ENCODE data around the gene SUB1.
"Not testable (repeated sequence)": the region's sequence is repeated elsewhere in the genome, so short reads cannot be mapped to it uniquely, and the experiment has no call there.

Gene SUB1

GRCh38 chr5:32585446-32586275 lies at the start of gene SUB1:
TSS of gene SUB1 (plus strand) at chr5:32585557. CDS start at chr5:32588513, 2,956 bp downstream.
- TF ChIP-seq ZNF274 (IDR thresholded peaks at IDR 0.05; ENCODE audit: low read depth, low read length), result no peak
- H3K4me3 ChIP-seq (ENCODE audit: low read length), result peak within 1 kb of the TSS; percentile 88

- TF ChIP-seq ZNF274 (IDR thresholded peaks at IDR 0.05; ENCODE audit: low read depth, low read length), result no peak
- H3K4me3 ChIP-seq (ENCODE audit: low read length), result no peak overlapping the region
These were observed 49.1 kb upstream of the SUB1 start for GRCh38 chr5:32536246-32536645.

- H3K4me3 ChIP-seq (ENCODE audit: low read length), result not testable (repeated sequence)
These were observed 47.8 kb upstream of the SUB1 start for GRCh38 chr5:32537437-32538029.

DNA sequence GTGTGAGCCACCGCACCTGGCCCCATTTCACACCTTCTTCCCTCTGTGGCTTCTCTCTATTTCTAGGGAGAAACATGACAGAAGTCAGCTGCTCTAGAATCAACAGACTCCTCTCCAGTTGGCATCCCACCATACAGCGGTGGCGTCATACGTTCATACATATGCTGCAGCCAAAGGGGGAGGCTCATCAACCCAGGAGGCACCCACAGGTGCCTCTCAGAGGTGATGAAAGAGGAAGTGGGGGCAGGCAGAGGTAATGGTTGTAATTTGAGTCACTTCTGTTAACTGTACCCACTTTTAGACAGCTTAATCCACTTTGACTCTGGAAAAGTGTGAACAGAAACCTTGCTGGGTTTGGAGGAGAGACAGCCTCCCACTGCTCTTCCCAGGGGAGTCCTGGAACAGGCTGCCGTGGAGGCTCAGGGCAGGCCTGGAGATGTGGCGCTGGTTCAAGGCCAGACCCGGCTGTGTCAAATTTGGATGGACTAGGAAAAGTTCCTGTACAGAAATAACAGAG lies 47.3 kb upstream of the SUB1 start:
- H3K4me3 ChIP-seq (ENCODE audit: low read length), result no peak overlapping the region
- TF ChIP-seq ZNF274 (IDR thresholded peaks at IDR 0.05; ENCODE audit: low read depth, low read length), result no peak

GRCh38 chr5:32539981-32540845 lies 45.1 kb upstream of the SUB1 start:
- no peak overlapping the region for H3K4me3 ChIP-seq (ENCODE audit: low read length)
- no peak for TF ChIP-seq ZNF274 (IDR thresholded peaks at IDR 0.05; ENCODE audit: low read depth, low read length)

GRCh38 chr5:32541241-32541640 lies 44.1 kb upstream of the SUB1 start:
- TF ChIP-seq ZNF274 (IDR thresholded peaks at IDR 0.05; ENCODE audit: low read depth, low read length), result no peak

GRCh38 chr5:32542216-32543059 lies 42.9 kb upstream of the SUB1 start:
- H3K4me3 ChIP-seq (ENCODE audit: low read length), result peak overlapping the region; percentile 35; the same call in 1 of the 2 replicates
- no peak for TF ChIP-seq ZNF274 (IDR thresholded peaks at IDR 0.05; ENCODE audit: low read depth, low read length)

More at GRCh38 chr5:32541241-32541640, 44.1 kb upstream of the SUB1 start:
- no peak overlapping the region for H3K4me3 ChIP-seq (ENCODE audit: low read length)

GRCh38 chr5:32543291-32543690 lies 42.1 kb upstream of the SUB1 start:
- no peak overlapping the region for H3K4me3 ChIP-seq (ENCODE audit: low read length)
- TF ChIP-seq ZNF274 (IDR thresholded peaks at IDR 0.05; ENCODE audit: low read depth, low read length), result no peak

GRCh38 chr5:32545102-32545800 lies 40.1 kb upstream of the SUB1 start:
- TF ChIP-seq ZNF274 (IDR thresholded peaks at IDR 0.05; ENCODE audit: low read depth, low read length), result no peak
- H3K4me3 ChIP-seq (ENCODE audit: low read length), result no peak overlapping the region

DNA sequence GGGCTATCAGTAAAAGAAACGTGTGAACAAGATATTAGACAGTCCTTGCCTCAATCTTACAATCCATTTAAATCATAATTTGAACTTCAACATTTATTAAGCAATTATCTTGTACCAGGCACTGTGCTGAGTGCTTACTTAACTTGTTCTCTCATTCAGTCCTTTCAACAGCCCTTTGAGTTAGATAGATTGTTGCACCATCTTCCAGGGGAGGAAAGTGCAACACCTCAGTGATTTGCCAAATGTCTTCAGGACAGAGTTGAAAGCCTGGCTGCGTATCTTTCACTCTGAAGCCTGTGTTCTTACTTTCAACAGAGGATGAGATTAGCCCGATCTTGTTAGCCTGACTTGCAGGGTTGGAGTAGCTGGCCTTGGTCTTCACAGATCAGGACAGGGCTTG lies 34.2 kb upstream of the SUB1 start:
- no peak for TF ChIP-seq ZNF274 (IDR thresholded peaks at IDR 0.05; ENCODE audit: low read depth, low read length)
- H3K4me3 ChIP-seq (ENCODE audit: low read length), result no peak overlapping the region

GRCh38 chr5:32551865-32552264 lies 33.5 kb upstream of the SUB1 start:
- no peak for TF ChIP-seq ZNF274 (IDR thresholded peaks at IDR 0.05; ENCODE audit: low read depth, low read length)
- no peak overlapping the region for H3K4me3 ChIP-seq (ENCODE audit: low read length)

DNA sequence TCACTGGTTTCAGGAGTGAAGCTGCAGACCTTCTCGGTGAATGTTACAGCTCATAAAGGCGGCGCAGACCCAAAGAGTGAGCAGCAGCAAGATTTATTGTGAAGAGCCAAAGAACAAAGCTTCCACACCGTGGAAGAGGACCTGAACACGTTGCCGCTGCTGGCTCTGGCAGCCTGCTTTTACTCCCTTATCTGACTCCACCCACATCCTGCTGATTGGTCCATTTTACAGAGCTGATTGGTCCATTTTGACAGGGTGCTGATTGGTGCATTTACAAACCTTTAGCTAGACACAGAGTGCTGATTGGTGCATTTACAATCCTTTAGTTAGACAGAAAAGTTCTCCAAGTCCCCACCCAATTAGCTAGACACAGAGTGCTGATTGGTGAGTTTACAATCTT lies 32.9 kb upstream of the SUB1 start:
- not testable (repeated sequence) for H3K4me3 ChIP-seq (ENCODE audit: low read length)

- H3K4me3 ChIP-seq (ENCODE audit: low read length), result no peak overlapping the region
- no peak for TF ChIP-seq ZNF274 (IDR thresholded peaks at IDR 0.05; ENCODE audit: low read depth, low read length)
These were observed 32.4 kb upstream of the SUB1 start for GRCh38 chr5:32552936-32553335.

- H3K4me3 ChIP-seq (ENCODE audit: low read length), result not testable (repeated sequence)
These were observed 31.1 kb upstream of the SUB1 start for GRCh38 chr5:32554181-32554780.

DNA sequence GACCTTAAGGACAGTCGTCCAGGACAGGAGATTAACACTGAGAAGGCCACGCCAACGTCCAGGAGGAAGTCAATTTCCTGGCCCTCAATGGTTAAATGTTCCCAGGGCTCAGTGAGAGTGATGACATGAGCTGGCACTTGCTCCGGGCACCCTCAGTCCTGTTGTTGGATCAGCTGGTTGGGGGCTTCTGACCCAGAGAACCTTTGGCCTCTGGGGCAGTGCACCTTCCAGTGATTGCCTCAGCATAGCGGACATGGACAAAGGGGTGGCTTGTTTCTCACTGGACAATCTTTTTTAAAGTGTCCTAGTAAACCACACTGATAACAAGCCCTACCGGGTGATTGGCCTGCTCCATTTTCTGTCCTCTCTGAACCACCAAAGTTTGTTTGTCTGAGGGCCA lies 28.8 kb upstream of the SUB1 start:
- H3K4me3 ChIP-seq (ENCODE audit: low read length), result not testable (repeated sequence)

Measured in GM08714 (cell line).